HG03520 (cell line): Measurements from ENCODE around the gene CNTNAP2.
A peak's percentile ranks its signal among the peaks of the same experiment; 100 is the strongest.
"Not testable (repeated sequence)": the region's sequence is repeated elsewhere in the genome, so short reads cannot be mapped to it uniquely, and the experiment has no call there.

Experiments used
- ATAC-seq: cut with Tn5 transposase; IDR thresholded peaks from one replicate; pipeline ENCODE4 v1.9.1; 2021; ENCODE audit warnings: mild to moderate bottlenecking, moderate library complexity; ENCODE audit not compliant: unreplicated experiment

CNTNAP2 gene

GRCh38 chr7:148436571-148436970, 2320.0 kb downstream of the CNTNAP2 start:
- ATAC-seq: peak; percentile 72

DNA sequence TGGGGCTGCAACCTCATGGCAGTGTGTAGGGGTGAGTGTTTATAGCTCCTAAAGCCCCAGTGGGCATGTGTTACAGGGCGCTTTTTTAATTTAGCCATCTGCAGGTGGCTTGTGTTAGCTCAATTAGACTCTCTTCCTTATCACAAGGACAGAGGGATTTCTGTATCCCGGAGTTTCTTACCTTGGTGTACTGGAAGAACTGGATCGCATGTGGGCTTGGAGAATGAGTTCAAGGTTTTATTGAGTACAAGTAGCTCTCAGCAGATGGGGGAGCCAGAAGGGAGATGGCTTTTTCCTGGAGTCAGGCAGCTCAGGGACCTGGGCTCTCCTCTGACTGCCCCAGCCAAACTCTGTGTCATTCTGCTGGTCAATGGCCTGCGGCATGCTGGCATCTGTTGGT, 2320.4 kb downstream of the CNTNAP2 start:
- ATAC-seq: peak; percentile 19

GRCh38 chr7:148442141-148442655, 2325.6 kb downstream of the CNTNAP2 start:
- ATAC-seq: no peak

- ATAC-seq: no peak
Measured at GRCh38 chr7:148442933-148443332, 2326.3 kb downstream of the CNTNAP2 start.

- no peak for ATAC-seq
Measured at GRCh38 chr7:148445260-148446044, 2328.9 kb downstream of the CNTNAP2 start.

GRCh38 chr7:148447221-148447849, 2330.7 kb downstream of the CNTNAP2 start:
- ATAC-seq: peak; percentile 96

DNA sequence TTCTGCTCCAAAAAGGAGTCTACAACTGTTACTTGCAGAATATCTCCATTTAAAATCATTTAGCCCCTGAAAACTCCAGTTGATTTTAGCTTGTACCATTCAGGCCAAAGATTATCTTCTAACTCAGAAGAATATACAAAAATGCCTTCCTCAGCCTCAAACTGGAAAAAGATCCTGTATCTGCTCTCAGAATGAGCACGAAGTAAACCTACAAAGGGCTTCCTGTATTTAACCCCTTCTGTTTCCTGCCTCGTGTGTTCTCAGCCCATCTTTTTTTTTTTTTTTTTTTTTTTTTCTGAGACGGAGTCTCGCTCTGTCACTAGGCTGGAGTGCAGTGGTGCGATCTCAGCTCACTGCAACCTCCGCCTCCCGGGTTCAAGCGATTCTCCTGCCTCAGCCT, 2334.9 kb downstream of the CNTNAP2 start:
- not testable (repeated sequence) for ATAC-seq

GRCh38 chr7:148456351-148456750, 2339.8 kb downstream of the CNTNAP2 start:
- no peak for ATAC-seq

- ATAC-seq: no peak
Measured at GRCh38 chr7:148457310-148457921, 2340.8 kb downstream of the CNTNAP2 start.

GRCh38 chr7:148458263-148458662, 2341.7 kb downstream of the CNTNAP2 start:
- no peak for ATAC-seq

DNA sequence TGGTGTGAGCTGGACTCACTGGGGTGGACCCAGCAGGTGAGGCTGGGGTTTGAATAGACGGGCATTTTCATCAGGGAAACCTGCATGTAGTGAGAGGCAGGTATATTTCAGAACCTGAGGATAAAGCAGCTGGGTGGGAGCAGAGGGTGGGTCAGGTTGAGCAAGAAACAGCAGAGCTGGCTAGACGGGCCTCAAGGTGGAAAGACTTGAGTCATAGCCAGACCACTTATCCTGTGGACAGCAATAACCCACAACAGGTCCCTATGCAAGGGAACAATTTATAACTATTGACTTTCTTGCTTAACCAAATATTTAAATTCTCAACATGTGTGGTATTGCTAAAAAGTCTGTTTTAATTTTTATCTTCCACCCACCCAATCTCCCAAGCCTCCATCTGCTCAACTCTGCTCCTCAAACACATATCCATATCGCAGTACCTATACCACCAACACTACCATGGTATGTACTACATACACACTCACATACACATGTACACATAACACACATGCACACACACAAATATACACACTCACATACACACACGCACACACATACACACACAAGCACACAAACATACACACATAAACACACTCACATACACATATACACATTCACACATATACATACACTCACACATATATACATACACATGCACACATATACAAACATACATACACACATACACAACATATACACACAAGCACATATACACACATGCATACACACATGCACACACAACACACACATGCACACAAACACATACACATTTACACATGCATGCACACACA, 2345.0 kb downstream of the CNTNAP2 start:
- no peak for ATAC-seq

DNA sequence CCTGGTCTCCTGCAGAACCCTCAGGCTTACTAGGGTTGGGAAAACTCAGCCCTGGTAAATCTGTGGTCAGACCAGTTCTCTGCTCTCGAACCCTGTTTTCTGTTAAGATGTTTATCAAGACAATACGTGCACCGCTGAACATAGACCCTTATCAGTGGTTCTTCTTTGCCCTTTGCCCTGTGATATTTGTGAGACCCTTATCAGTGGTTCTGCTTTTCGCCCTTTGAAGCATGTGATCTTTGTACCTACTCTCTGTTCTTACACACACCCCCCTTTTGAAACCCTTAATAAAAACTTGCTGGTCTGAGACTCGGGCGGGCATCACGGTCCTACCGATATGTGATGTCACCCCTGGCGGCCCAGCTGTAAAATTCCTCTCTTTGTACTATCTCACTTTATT, 2346.2 kb downstream of the CNTNAP2 start:
- ATAC-seq: not testable (repeated sequence)

- no peak for ATAC-seq
Measured at GRCh38 chr7:148463210-148463609, 2346.6 kb downstream of the CNTNAP2 start.

GRCh38 chr7:148464947-148465346, 2348.3 kb downstream of the CNTNAP2 start:
- ATAC-seq: no peak

DNA sequence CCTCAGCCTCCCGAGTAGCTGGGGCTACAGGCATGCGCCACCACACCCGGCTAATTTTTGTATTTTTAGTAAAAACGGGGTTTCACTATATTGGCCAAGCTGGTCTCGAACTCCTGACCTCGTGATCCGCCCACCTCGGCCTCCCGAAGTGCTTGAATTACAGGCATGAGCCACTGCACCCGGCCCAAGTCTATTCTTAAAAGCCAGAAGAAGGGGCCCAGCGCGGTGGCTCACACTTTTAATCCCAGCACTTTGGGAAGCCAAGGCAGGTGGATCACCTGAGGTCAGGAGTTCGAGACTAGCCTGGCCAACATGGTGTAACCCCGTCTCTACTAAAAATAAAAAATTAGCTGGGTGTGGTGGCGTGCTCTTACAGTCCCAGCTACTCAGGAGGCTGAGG, 2348.8 kb downstream of the CNTNAP2 start:
- not testable (repeated sequence) for ATAC-seq

DNA sequence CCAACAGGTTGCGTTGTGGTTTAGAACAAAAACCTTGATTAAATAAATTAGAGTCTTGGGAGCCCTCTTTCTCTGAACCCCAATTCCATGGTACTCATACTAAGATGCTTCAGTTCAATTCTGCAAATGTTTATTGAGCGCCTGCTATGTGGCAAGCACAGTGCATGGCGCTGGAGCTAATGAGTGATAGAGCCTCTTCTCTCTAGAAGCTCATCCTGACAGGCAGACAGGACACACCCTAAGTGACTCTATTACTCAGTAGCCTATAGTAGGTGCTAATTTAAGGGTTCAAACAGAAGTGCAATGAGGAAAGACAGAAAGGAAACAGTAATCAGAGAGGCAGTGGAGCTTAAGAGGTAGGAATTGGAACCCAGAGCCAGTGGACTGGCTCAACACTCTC, 2349.5 kb downstream of the CNTNAP2 start:
- no peak for ATAC-seq

- no peak for ATAC-seq
Measured at GRCh38 chr7:148468700-148469098, 2352.1 kb downstream of the CNTNAP2 start.
